HG02884 (cell line): ENCODE measurements around the gene CD82.

Experiments
- ATAC-seq: cut with Tn5 transposase; IDR thresholded peaks from one replicate; pipeline ENCODE4 v1.9.1; 2021; ENCODE audit warnings: mild to moderate bottlenecking, moderate library complexity; ENCODE audit not compliant: unreplicated experiment

CD82 gene

GRCh38 chr11:44614281-44614775 lies 48.9 kb downstream of the CD82 start:
- ATAC-seq = no peak

- ATAC-seq = no peak
Observed at GRCh38 chr11:44615041-44615755, 49.7 kb downstream of the CD82 start.

GRCh38 chr11:44615913-44616791 lies 50.7 kb downstream of the CD82 start:
- ATAC-seq = no peak

- ATAC-seq = no peak
Observed at GRCh38 chr11:44617671-44618461, 52.4 kb downstream of the CD82 start.

GRCh38 chr11:44618561-44619425 lies 53.3 kb downstream of the CD82 start:
- no peak for ATAC-seq

- no peak for ATAC-seq
Observed at GRCh38 chr11:44620328-44620725, 54.9 kb downstream of the CD82 start.

- ATAC-seq = no peak
Observed at GRCh38 chr11:44621140-44621681, 55.7 kb downstream of the CD82 start.

GRCh38 chr11:44621784-44622183 lies 56.3 kb downstream of the CD82 start:
- no peak for ATAC-seq

- ATAC-seq = no peak
Observed at GRCh38 chr11:44622190-44622650, 56.8 kb downstream of the CD82 start.

- ATAC-seq = no peak
Observed at GRCh38 chr11:44622721-44623258, 57.3 kb downstream of the CD82 start.

GRCh38 chr11:44623341-44623730 lies 57.9 kb downstream of the CD82 start:
- ATAC-seq = no peak

GRCh38 chr11:44623731-44624491 lies 58.4 kb downstream of the CD82 start:
- no peak for ATAC-seq

- no peak for ATAC-seq
Observed at GRCh38 chr11:44624761-44625221, 59.3 kb downstream of the CD82 start.

GRCh38 chr11:44625759-44626523 lies 60.5 kb downstream of the CD82 start:
- no peak for ATAC-seq

- no peak for ATAC-seq
Observed at GRCh38 chr11:44626645-44627044, 61.2 kb downstream of the CD82 start.

- ATAC-seq = no peak
Observed at GRCh38 chr11:44627165-44627789, 61.8 kb downstream of the CD82 start.

GRCh38 chr11:44627911-44628729 lies 62.7 kb downstream of the CD82 start:
- peak; percentile 83 for ATAC-seq
